ENCODE measurements around the gene LMBRD1. TPM values are rescaled to one million over a fixed set of nuclear protein-coding genes. Genes with fewer than 3 reads are reported as not detected.

The LMBRD1 gene
- total RNA-seq, 1 experiment from 2014 or later: 17.0 TPM

DNA sequence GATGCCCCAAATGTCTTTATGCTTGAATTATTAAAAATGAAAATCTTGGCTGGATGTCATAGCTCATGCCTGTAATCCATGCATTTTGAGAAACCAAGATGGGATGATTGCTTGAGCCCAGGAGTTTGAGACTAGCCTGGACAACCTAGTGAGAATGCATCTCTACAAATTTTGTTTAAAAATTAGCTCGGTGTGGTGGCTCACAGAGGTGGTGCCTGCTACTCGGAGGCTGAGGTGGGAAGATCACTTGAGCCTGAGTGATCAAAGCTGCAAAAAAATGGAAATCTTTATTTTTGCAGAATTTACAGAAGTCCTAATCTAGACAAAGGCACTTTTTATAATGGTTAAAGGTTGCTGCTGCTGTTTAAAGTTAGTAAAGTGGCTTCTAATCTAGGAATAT lies 49.5 kb upstream of the LMBRD1 start:
- no peaks in the 10 kb centered on the region for H3K79me1 ChIP-seq (ENCODE audit: insufficient read depth, low read depth, low read length, poor library complexity, severe bottlenecking)
- no peak overlapping the region for H2BK5ac ChIP-seq (ENCODE audit: insufficient read length, low read length)
- no peak overlapping the region for H2AK5ac ChIP-seq (ENCODE audit: insufficient read length, low read length)
- no peak overlapping the region for H4K8ac ChIP-seq (replicated peaks; ENCODE audit: insufficient read length, low read depth, low read length)
- TF ChIP-seq, protein P1, sequence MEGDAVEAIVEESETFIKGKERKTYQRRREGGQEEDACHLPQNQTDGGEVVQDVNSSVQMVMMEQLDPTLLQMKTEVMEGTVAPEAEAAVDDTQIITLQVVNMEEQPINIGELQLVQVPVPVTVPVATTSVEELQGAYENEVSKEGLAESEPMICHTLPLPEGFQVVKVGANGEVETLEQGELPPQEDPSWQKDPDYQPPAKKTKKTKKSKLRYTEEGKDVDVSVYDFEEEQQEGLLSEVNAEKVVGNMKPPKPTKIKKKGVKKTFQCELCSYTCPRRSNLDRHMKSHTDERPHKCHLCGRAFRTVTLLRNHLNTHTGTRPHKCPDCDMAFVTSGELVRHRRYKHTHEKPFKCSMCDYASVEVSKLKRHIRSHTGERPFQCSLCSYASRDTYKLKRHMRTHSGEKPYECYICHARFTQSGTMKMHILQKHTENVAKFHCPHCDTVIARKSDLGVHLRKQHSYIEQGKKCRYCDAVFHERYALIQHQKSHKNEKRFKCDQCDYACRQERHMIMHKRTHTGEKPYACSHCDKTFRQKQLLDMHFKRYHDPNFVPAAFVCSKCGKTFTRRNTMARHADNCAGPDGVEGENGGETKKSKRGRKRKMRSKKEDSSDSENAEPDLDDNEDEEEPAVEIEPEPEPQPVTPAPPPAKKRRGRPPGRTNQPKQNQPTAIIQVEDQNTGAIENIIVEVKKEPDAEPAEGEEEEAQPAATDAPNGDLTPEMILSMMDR (conservative IDR thresholded peaks at IDR 0.05): no peak
- no peak overlapping the region for H4K91ac ChIP-seq (ENCODE audit: insufficient read length, low read depth, low read length)
- no peaks in the 10 kb centered on the region for H3K23me2 ChIP-seq (ENCODE audit: insufficient read length, low read depth, low read length, poor library complexity, severe bottlenecking)
- Mint-ChIP-seq H3K27ac (no peak overlapping the region), H3K27me3 (ENCODE audit: low read depth) (no peaks in the 10 kb centered on the region), H3K4me1 (no peaks in the 10 kb centered on the region; a peak in 1 of 4 replicates), H3K4me3 (no peak overlapping the region), H3K9me3 (no peaks in the 10 kb centered on the region), H3K36me3 (ENCODE audit: insufficient read depth in 1 of 3, low read depth in 3 of 3) (no peaks in the 10 kb centered on the region)
- H3K27ac ChIP-seq (ENCODE audit: insufficient read length, low read depth, low read length): no peak overlapping the region
- H3K56ac ChIP-seq (ENCODE audit: insufficient read length, low read depth, low read length): no peak overlapping the region
- no peak overlapping the region for H3K4ac ChIP-seq (ENCODE audit: low read depth, low read length)
- H3K23ac ChIP-seq (ENCODE audit: insufficient read length, low read depth, low read length): no peak overlapping the region
- no peaks in the 10 kb centered on the region for H4K20me1 ChIP-seq (ENCODE audit: control insufficient read depth, insufficient read depth, insufficient read length)
- H3K18ac ChIP-seq (ENCODE audit: insufficient read length, low read depth, low read length): no peak overlapping the region
- no peaks in the 10 kb centered on the region for H3K9me3 ChIP-seq (ENCODE audit: control insufficient read depth, low read depth, low read length)
- H3K9ac ChIP-seq (ENCODE audit: extremely low read depth, insufficient read length, low read length): no peak overlapping the region
- no peak overlapping the region for H2BK20ac ChIP-seq (ENCODE audit: low read depth, low read length, poor library complexity, severe bottlenecking)
- H3T11ph ChIP-seq (ENCODE audit: low read length): no peak overlapping the region
- H2BK15ac ChIP-seq (ENCODE audit: low read depth, low read length): no peak overlapping the region
- no peak overlapping the region for H2BK12ac ChIP-seq (ENCODE audit: insufficient read length, low read depth, low read length)
- H3K4me1 ChIP-seq (ENCODE audit: insufficient read depth, low read length): no peaks in the 10 kb centered on the region
- DNase-seq: no peak
- H3K4me2 ChIP-seq (ENCODE audit: insufficient read depth, insufficient read length, low read length): no peak overlapping the region
- no CpG with 5 or more reads among the region's 2 CpGs for WGBS (ENCODE audit: extremely low coverage, insufficient read length, low lambda C conversion rate)
- no peaks in the 10 kb centered on the region for H3K79me2 ChIP-seq (ENCODE audit: insufficient read depth, low read length)
- no peaks in the 10 kb centered on the region for H3K27me3 ChIP-seq (ENCODE audit: insufficient read depth, low read length)
- no peak overlapping the region for H2BK120ac ChIP-seq (ENCODE audit: low read depth, low read length, poor library complexity, severe bottlenecking)
- H3K14ac ChIP-seq (ENCODE audit: insufficient read depth, low read length): no peak overlapping the region
- H4K5ac ChIP-seq (ENCODE audit: insufficient read length, low read depth, low read length): no peak overlapping the region
- H2AFZ ChIP-seq (ENCODE audit: low read length): no peak overlapping the region

Measured in H9 (cell line).